ENCODE results near the gene SNX9. TPM values are rescaled to one million over a fixed set of nuclear protein-coding genes. Genes with fewer than 3 reads are reported as not detected.

The SNX9 gene
- total RNA-seq, 1 donor from 2014 or later = 36.0 TPM

DNA sequence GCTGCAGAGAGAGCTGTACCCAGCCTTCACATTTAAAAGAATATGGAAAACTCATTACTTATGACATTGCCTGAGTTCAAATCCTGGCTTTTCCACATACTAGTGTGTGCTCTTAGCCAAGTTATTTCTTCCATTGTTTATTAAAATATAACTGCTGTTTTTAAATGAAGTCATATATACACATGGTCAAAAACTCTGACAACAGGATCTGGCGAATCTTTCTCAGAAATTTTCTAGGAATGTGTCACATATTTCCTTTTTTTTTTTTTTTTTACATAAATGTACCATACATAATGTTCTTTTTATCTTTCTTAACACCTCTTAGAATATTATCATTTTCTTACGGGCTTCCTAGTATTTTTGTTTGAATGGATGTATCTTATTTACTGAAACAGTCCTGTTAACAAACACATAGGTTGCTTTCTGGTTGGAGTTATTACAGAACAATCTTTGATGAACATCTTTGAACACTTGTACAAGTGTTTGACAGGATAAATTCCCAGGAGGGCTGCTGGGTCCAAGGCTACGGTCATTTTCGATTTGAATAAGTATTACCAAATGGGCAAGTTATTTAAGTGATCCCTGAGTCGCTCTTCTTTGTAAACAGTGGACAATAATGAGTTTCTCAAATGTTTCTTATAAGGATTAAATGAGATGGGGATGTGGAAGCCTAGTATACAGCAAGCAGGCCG is 1.6 kb upstream of the SNX9 start:
- Histone ChIP-seq H3K9me3 (ENCODE audit: insufficient read depth, low read depth, low read length) (no peaks in the 10 kb centered on the region), H3K4me1 (ENCODE audit: insufficient read depth, low read length) (peaks cover 24% of the 10 kb centered on the region), H4K20me1 (ENCODE audit: insufficient read depth, low read length) (peaks cover 5% of the 10 kb centered on the region), H3K9ac (ENCODE audit: low read length) (no peak overlapping the region), H2AFZ (ENCODE audit: low read depth, low read length) (no peak overlapping the region), H3K36me3 (ENCODE audit: insufficient read depth, low read length) (no peaks in the 10 kb centered on the region), H3K4me3 (ENCODE audit: insufficient read depth, low read depth, low read length) (no peak overlapping the region), H3K4me2 (ENCODE audit: low read length) (no peak overlapping the region), H3K27ac (ENCODE audit: low read depth, low read length) (no peak overlapping the region), H3K27me3 (ENCODE audit: insufficient read depth, low read length) (no peaks in the 10 kb centered on the region), H3K79me2 (ENCODE audit: insufficient read depth, low read length) (peaks cover 30% of the 10 kb centered on the region)
- H3K9me3 Mint-ChIP-seq (ENCODE audit: unreplicated experiment) = peaks cover 3% of the 10 kb centered on the region
- FAIRE-seq (no peak), DNase-seq (ENCODE audit: low read depth) (no peak)
- no peaks in the 10 kb centered on the region for H3K27me3 Mint-ChIP-seq (ENCODE audit: low read depth, unreplicated experiment)
- no peaks in the 10 kb centered on the region for H3K36me3 Mint-ChIP-seq (ENCODE audit: low read depth, unreplicated experiment)
- no peak overlapping the region for H3K27ac Mint-ChIP-seq (ENCODE audit: unreplicated experiment)
- H3K4me3 Mint-ChIP-seq (ENCODE audit: unreplicated experiment) = peak overlapping the region; percentile 83
- TF ChIP-seq EZH2 (IDR thresholded peaks at IDR 0.05; ENCODE audit: insufficient read depth, low read length) = no peak
- TF ChIP-seq, protein P1, sequence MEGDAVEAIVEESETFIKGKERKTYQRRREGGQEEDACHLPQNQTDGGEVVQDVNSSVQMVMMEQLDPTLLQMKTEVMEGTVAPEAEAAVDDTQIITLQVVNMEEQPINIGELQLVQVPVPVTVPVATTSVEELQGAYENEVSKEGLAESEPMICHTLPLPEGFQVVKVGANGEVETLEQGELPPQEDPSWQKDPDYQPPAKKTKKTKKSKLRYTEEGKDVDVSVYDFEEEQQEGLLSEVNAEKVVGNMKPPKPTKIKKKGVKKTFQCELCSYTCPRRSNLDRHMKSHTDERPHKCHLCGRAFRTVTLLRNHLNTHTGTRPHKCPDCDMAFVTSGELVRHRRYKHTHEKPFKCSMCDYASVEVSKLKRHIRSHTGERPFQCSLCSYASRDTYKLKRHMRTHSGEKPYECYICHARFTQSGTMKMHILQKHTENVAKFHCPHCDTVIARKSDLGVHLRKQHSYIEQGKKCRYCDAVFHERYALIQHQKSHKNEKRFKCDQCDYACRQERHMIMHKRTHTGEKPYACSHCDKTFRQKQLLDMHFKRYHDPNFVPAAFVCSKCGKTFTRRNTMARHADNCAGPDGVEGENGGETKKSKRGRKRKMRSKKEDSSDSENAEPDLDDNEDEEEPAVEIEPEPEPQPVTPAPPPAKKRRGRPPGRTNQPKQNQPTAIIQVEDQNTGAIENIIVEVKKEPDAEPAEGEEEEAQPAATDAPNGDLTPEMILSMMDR (IDR thresholded peaks at IDR 0.05; ENCODE audit: insufficient read depth, low read depth, low read length) = no peak
- H3K4me1 Mint-ChIP-seq (ENCODE audit: low read depth, unreplicated experiment) = peaks cover 6% of the 10 kb centered on the region

DNA sequence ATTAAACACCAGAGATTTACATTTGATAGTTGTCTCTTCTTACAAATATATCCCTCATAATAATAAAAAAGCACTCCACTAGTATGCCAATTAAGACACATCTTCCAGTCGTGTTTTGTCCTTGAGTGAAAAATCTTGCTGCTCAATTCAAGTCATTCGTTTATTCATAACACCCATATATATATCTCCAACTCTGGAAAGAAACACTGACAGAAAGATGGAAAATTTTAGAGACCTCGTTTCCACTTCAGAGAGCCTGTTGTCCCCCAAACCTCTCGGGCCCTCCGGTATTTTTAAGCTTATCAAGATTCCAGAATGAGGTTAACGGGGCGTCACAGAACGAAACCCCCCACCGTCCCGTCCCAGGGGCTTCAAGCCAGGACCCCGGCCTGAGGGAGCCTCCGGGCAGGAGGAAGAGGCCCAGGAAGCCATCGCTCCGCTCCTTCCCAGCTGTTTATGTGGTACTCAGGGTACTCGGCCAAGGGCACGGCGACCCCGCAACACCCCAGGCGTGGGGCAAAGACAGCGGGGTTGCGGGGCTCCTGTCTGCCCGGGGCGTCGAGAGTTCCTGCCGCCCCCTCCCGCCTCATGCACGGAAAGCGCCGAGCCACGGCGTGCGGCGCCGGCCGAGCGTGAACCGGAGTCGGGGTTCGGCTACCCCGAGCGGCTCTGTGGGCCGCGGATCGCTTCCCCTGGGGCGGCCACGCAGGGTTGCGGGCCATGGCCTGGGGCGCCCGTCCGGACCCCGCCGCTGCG is 623 bp upstream of the SNX9 start:
- peak overlapping the region; percentile 39 for H3K27ac ChIP-seq (ENCODE audit: low read depth, low read length)
- H2AFZ ChIP-seq (ENCODE audit: low read depth, low read length) = peak overlapping the region; percentile 89

More for the DNA sequence above, 623 bp upstream of the SNX9 start:
- Histone ChIP-seq H4K20me1 (ENCODE audit: insufficient read depth, low read length) (peaks cover 5% of the 10 kb centered on the region), H3K79me2 (ENCODE audit: insufficient read depth, low read length) (peaks cover 31% of the 10 kb centered on the region), H3K9ac (ENCODE audit: low read length) (peak overlapping the region; percentile 95), H3K4me3 (ENCODE audit: insufficient read depth, low read depth, low read length) (peak overlapping the region; percentile 86), H3K36me3 (ENCODE audit: insufficient read depth, low read length) (no peaks in the 10 kb centered on the region), H3K4me1 (ENCODE audit: insufficient read depth, low read length) (peaks cover 24% of the 10 kb centered on the region), H3K9me3 (ENCODE audit: insufficient read depth, low read depth, low read length) (no peaks in the 10 kb centered on the region), H3K4me2 (ENCODE audit: low read length) (peak overlapping the region; percentile 95), H3K27me3 (ENCODE audit: insufficient read depth, low read length) (no peaks in the 10 kb centered on the region)
- peak overlapping the region; percentile 62 for H3K27ac Mint-ChIP-seq (ENCODE audit: unreplicated experiment)
- FAIRE-seq (no peak), DNase-seq (ENCODE audit: low read depth) (no peak)
- no peaks in the 10 kb centered on the region for H3K27me3 Mint-ChIP-seq (ENCODE audit: low read depth, unreplicated experiment)
- TF ChIP-seq EZH2 (IDR thresholded peaks at IDR 0.05; ENCODE audit: insufficient read depth, low read length) = no peak
- TF ChIP-seq, protein P1 (IDR thresholded peaks at IDR 0.05; ENCODE audit: insufficient read depth, low read depth, low read length) = no peak
- no peaks in the 10 kb centered on the region for H3K36me3 Mint-ChIP-seq (ENCODE audit: low read depth, unreplicated experiment)
- peak overlapping the region; percentile 83 for H3K4me3 Mint-ChIP-seq (ENCODE audit: unreplicated experiment)
- H3K4me1 Mint-ChIP-seq (ENCODE audit: low read depth, unreplicated experiment) = peaks cover 6% of the 10 kb centered on the region
- peaks cover 3% of the 10 kb centered on the region for H3K9me3 Mint-ChIP-seq (ENCODE audit: unreplicated experiment)
